ENCODE results near the gene PTPRJ.
"Not testable (repeated sequence)": the region's sequence is repeated elsewhere in the genome, so short reads cannot be mapped to it uniquely, and the experiment has no call there.

Gene PTPRJ

GRCh38 chr11:48127521-48128183, 147.3 kb downstream of the PTPRJ start:
- no peak for DNase-seq

- peak; percentile 20 for DNase-seq
Observed at GRCh38 chr11:48129697-48130395, 149.5 kb downstream of the PTPRJ start.

- DNase-seq = no peak
Observed at GRCh38 chr11:48134221-48134922, 154.0 kb downstream of the PTPRJ start.

GRCh38 chr11:48138222-48138621, 157.9 kb downstream of the PTPRJ start:
- no peak for DNase-seq

- not testable (repeated sequence) for DNase-seq
Observed at GRCh38 chr11:48139896-48140295, 159.5 kb downstream of the PTPRJ start.

- no peak for DNase-seq
Observed at GRCh38 chr11:48141475-48142122, 161.2 kb downstream of the PTPRJ start.

- no peak for DNase-seq
Observed at GRCh38 chr11:48142889-48143288, 162.5 kb downstream of the PTPRJ start.

- DNase-seq = no peak
Observed at GRCh38 chr11:48148749-48149148, 168.4 kb downstream of the PTPRJ start.

GRCh38 chr11:48150213-48150612, 169.9 kb downstream of the PTPRJ start:
- DNase-seq = no peak

- no peak for DNase-seq
Observed at GRCh38 chr11:48154151-48154550, 173.8 kb downstream of the PTPRJ start.

- no peak for DNase-seq
Observed at GRCh38 chr11:48161951-48162884, 181.9 kb downstream of the PTPRJ start.

GRCh38 chr11:48162885-48163268, 182.5 kb downstream of the PTPRJ start:
- no peak for DNase-seq

GRCh38 chr11:48163360-48164100, 183.2 kb downstream of the PTPRJ start:
- no peak for DNase-seq

GRCh38 chr11:48164836-48165235, 184.5 kb downstream of the PTPRJ start:
- DNase-seq = no peak

GRCh38 chr11:48165426-48165825, 185.1 kb downstream of the PTPRJ start:
- DNase-seq = no peak

GRCh38 chr11:48167380-48167779, 187.0 kb downstream of the PTPRJ start:
- no peak for DNase-seq

- no peak for DNase-seq
Observed at GRCh38 chr11:48168815-48169214, 188.5 kb downstream of the PTPRJ start.

- no peak for DNase-seq
Observed at GRCh38 chr11:48169259-48169658, 188.9 kb downstream of the PTPRJ start.

GRCh38 chr11:48169717-48170116, 189.4 kb downstream of the PTPRJ start:
- DNase-seq = no peak

- no peak for DNase-seq
Observed at GRCh38 chr11:48170241-48171233, 190.2 kb downstream of the PTPRJ start.

Data from NCI-H2029 (cell line).